Mononuclear cell (primary cell): ENCODE results near the gene KBTBD6. TPM values are rescaled to one million over a fixed set of nuclear protein-coding genes. Genes with fewer than 3 reads are reported as not detected.
"Not testable (repeated sequence)": the region's sequence is repeated elsewhere in the genome, so short reads cannot be mapped to it uniquely, and the experiment has no call there.

Source experiments
- H3K27me3 ChIP-seq: 2 replicates; pipeline ENCODE4 v1.6.0; 2011; ENCODE audit warnings: low read length, control low read depth; ENCODE audit not compliant: insufficient read depth
- H3K4me1 ChIP-seq: 2 replicates; pipeline ENCODE4 v1.5.1; 2011; ENCODE audit warnings: mild to moderate bottlenecking, low read length, control low read depth; ENCODE audit not compliant: insufficient read depth
- H3K4me3 ChIP-seq: 2 replicates; pipeline ENCODE4 v1.5.1; 2011; ENCODE audit warnings: mild to moderate bottlenecking, low read length, moderate library complexity
- H3K9me3 ChIP-seq: 2 replicates; pipeline ENCODE4 v1.5.1; 2011; ENCODE audit warnings: low read depth, mild to moderate bottlenecking, control low read depth, low read length
- total RNA-seq: library from RNA; depleted of rRNA; stranded (reverse); fragments of >200 nt; gene quantifications from one replicate; pipeline ENCODE4 v1.2.3, GENCODE V29; 2012

The KBTBD6 gene
- total RNA-seq, 1 donor: 4.2 TPM

- Histone ChIP-seq H3K9me3 (peaks cover 31% of the 10 kb centered on the region), H3K27me3 (no peaks in the 10 kb centered on the region), H3K4me3 (no peak overlapping the region), H3K4me1 (no peaks in the 10 kb centered on the region)
Measured at GRCh38 chr13:41145136-41145908, 12.7 kb upstream of the KBTBD6 start.

DNA sequence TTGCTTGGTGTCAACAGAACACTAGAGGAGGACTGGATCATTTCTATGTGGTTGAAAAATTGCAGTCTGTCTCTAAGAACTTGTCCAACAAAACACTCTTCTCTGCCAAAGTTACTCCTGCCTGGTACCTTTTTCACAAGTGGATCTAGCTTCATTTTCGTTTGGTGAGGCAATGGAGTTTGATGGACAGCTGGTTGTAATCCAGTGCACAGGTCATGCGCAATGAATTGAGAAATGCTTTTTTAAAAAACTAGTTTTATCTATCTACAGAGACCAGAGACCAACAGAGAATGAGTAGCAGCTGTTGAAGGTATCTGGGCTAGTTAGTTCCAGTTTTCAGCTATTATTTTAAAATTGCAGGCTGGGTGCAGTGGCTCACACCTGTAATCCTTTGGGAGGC is 12.0 kb upstream of the KBTBD6 start:
- H3K4me3 ChIP-seq: no peak overlapping the region
- no peaks in the 10 kb centered on the region for H3K27me3 ChIP-seq
- H3K9me3 ChIP-seq: peaks cover 23% of the 10 kb centered on the region
- no peaks in the 10 kb centered on the region for H3K4me1 ChIP-seq

DNA sequence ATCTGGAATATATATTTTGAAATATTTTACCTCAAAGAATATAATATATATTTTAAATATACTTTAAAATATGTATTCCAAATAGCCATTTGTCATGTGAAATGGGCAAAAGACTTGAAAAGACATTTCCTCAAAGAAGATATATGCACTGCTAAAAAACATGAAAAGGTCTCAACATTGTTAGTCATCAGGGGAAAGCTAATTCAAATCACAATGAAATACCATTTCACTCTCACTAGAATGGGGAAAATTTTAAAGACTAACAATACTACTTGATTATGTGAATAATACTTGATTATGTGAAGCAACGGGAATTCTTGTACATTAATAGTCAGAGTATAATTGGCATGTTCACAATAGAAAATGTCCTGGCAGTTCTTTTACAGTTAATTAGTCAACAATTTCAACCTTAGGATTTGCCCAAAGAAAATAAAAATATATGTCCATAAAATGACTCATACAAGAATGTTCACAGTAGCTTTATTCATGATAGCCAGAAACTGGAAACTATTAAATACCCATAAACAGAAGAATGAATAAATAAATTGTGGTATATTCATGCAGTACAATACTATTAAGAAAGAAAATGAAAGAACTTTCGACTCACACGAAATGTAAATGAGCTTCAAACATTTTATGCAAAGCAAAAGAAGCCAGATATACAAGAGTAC is 6.8 kb upstream of the KBTBD6 start:
- no peaks in the 10 kb centered on the region for H3K4me1 ChIP-seq
- H3K9me3 ChIP-seq: no peaks in the 10 kb centered on the region
- no peaks in the 10 kb centered on the region for H3K27me3 ChIP-seq
- H3K4me3 ChIP-seq: no peak overlapping the region

DNA sequence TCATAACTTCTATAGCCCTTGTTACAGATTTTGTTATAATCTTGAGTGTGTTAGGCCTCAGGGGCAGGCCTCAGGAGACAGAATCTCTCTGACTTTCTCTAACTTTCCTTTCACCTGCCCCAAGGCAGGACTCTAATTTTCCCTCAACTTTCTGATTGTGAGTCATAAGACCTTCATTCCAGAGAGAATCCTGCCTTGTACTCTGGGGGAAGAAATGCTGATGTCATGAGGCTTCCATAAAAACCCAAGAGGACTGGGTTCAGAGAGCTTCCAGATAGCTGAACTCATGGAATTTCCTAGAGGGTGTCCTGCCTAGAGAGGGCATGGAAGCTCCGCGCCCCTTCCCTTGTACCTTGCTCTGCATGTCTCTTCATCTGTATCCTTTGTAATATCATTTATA is 5.3 kb upstream of the KBTBD6 start:
- Histone ChIP-seq H3K4me1 (peaks cover 10% of the 10 kb centered on the region), H3K9me3 (no peaks in the 10 kb centered on the region), H3K27me3 (no peaks in the 10 kb centered on the region), H3K4me3 (no peak overlapping the region)

GRCh38 chr13:41137241-41137640 is 4.6 kb upstream of the KBTBD6 start:
- Histone ChIP-seq H3K9me3 (no peaks in the 10 kb centered on the region), H3K4me3 (no peak overlapping the region), H3K27me3 (no peaks in the 10 kb centered on the region), H3K4me1 (peaks cover 10% of the 10 kb centered on the region)

DNA sequence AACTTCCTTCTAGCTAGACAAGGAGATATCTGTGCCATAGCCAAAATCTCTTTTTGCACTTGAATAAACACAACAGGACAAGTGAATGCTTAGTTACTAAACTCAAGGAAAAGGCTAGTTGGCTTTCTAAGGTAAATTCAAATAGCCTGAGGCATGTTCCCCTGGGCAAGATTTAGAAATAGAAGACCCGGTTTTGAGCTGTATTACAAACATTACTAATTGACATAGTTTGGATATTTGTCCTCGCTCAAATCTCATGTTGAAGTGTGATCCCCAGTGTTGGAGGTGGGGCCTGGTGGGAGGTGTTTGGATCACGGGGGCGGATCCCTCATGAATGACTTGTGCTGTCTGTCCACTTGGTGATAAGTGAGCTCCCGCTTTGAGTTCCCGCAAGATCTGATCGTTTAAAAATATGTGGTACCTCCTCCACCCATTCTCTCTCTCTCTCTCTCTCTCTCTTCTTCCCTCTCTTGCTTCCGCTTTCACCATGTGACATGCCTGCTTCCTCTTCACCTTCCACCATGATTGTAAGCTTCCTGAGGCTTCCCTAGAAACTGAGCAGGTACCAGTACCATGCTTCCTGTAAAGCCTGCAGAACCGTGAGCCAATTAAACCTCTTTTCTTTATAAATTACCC is 3.9 kb upstream of the KBTBD6 start:
- Histone ChIP-seq H3K9me3 (no peaks in the 10 kb centered on the region), H3K4me3 (no peak overlapping the region), H3K27me3 (no peaks in the 10 kb centered on the region), H3K4me1 (peaks cover 17% of the 10 kb centered on the region)

GRCh38 chr13:41133951-41134350 is 1.3 kb upstream of the KBTBD6 start:
- no peak overlapping the region for H3K4me3 ChIP-seq
- H3K4me1 ChIP-seq: peaks cover 30% of the 10 kb centered on the region
- H3K27me3 ChIP-seq: no peaks in the 10 kb centered on the region
- H3K9me3 ChIP-seq: no peaks in the 10 kb centered on the region

GRCh38 chr13:41131660-41132511 is 716 bp downstream of the KBTBD6 start:
- Histone ChIP-seq H3K4me3 (peak overlapping the region; percentile 85), H3K4me1 (peaks cover 34% of the 10 kb centered on the region)
- H3K9me3 ChIP-seq, H3K27me3 ChIP-seq: not testable (repeated sequence)

DNA sequence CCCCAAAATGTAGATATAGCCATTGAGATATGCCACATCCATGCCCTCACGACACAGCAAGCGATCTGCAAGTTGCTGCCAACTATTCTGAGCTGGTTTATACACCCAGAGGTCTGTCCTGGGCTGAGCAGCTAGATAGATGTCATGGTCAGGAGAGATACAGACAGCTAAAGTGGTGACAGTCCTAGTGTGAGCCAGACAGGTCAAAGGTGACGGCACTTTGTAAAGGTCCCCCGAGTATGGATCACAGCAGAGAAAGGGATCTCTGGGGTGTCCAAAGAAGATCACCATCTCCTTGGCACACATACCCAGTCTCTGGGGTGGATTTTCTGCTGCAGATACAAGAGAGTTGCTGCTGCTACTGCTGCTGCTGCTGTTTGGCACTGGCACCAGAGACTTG is 1.4 kb downstream of the KBTBD6 start:
- H3K4me1 ChIP-seq: peaks cover 34% of the 10 kb centered on the region
- H3K4me3 ChIP-seq: not testable (repeated sequence)

DNA sequence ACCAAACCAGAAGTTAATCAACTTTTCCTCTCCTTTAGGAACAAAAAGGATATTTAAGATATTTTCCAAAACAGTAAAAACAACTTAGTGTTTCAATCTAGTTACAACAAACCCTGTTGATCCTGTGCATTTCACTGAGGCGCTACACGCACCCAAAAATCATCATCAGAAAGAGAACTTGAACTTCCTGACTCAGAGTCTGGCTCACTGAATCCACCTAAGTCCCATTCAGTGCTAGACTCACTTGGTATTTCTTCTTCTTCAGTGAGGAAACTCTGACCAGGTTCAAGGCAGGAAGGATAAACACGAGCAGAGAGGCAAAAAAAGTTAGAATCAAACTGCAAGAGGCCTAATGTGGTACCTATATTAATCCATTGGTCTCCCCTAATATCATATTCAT is 2.2 kb downstream of the KBTBD6 start:
- peaks cover 34% of the 10 kb centered on the region for H3K4me1 ChIP-seq
- H3K27me3 ChIP-seq: no peaks in the 10 kb centered on the region
- no peaks in the 10 kb centered on the region for H3K9me3 ChIP-seq
- H3K4me3 ChIP-seq: no peak overlapping the region

More for the DNA sequence above, 1.4 kb downstream of the KBTBD6 start:
- H3K27me3 ChIP-seq, H3K9me3 ChIP-seq: not testable (repeated sequence)

DNA sequence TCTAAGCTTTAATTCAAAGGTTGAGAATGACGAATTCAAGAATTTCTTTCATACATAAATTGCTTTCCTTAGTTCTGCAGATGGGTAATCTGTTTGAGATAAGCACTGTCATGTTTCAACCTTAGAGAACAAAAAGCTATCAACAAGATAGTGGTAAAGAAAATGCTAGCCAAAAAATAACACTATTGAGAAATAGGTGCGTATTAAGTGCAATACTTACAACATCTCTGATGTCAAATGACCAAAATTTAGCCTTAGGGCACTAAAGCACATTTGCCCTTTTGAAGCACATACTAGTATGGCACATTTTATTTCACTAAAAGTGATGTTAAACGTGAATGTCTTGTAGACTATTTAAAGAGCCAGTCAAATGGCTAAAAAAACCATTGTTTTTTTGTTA is 4.9 kb downstream of the KBTBD6 start:
- Histone ChIP-seq H3K4me3 (no peak overlapping the region), H3K9me3 (no peaks in the 10 kb centered on the region), H3K4me1 (peaks cover 24% of the 10 kb centered on the region), H3K27me3 (no peaks in the 10 kb centered on the region)

GRCh38 chr13:41122838-41123237 is 9.8 kb downstream of the KBTBD6 start:
- Histone ChIP-seq H3K4me1 (no peaks in the 10 kb centered on the region), H3K4me3 (no peak overlapping the region), H3K9me3 (no peaks in the 10 kb centered on the region), H3K27me3 (no peaks in the 10 kb centered on the region)

DNA sequence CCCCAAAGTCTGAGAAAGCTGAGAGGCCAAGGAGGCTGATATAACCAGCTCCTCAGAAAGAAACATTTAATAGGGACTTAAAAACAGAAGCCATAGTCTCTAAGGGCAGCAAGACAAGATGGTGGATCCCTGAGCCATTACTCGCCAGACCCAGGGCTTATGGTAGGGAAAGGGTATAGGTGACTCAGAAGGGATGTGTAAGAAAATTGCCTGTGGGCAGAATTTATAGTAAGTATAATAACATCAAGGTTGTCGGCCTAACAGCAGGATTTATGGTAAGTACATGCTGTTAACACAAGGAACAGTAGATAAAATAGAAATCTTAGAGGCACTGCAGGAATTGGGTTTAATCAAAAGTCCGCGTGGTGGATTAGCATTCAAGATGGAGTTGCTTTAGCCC is 14.7 kb downstream of the KBTBD6 start:
- H3K4me1 ChIP-seq: no peaks in the 10 kb centered on the region
- no peaks in the 10 kb centered on the region for H3K27me3 ChIP-seq
- H3K9me3 ChIP-seq: no peaks in the 10 kb centered on the region
- no peak overlapping the region for H3K4me3 ChIP-seq

DNA sequence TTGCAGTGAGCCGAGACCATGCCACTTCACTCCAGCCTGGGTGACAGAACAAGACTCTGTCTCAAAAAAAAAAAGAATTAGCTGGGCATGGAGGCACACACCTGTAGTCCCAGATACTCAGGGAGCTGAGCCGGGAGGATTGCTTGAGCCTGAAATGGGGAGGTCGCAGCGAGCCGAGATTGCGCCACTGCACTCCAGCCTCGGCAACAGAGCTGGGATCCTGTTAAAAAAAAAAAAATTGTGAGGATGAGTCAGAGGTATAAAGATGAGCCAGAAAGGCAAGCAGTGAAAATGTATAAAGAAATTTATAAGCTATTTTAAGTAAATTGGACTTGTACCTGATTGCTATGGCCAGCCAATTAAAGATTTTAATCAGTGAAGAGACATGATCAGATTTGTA is 21.1 kb downstream of the KBTBD6 start:
- Histone ChIP-seq H3K9me3 (no peaks in the 10 kb centered on the region), H3K4me3 (no peak overlapping the region), H3K27me3 (no peaks in the 10 kb centered on the region), H3K4me1 (no peaks in the 10 kb centered on the region)

DNA sequence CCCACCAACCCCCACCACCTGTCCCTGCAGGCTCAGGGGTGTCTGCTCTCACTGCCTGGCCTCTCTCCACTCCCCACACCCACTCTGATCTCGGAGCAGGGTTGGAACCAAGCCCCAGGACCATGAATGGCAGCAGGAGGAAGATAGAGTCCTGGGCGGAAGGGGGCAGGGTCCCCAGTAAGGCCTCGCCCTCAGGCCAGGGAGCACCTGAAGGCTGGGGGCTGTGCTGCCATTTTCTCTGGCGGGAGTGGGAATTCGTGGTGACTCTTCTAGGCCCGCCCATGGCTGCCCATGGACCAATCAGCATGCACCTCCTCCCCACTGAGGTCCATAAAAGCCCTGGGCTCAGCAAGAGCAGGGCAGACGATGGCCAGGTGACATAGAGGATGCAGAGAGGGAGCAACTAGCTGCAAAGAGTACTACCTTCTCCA is 25.0 kb downstream of the KBTBD6 start:
- Histone ChIP-seq H3K4me1 (no peaks in the 10 kb centered on the region), H3K27me3 (no peaks in the 10 kb centered on the region), H3K4me3 (no peak overlapping the region), H3K9me3 (no peaks in the 10 kb centered on the region)
